Measurements from ENCODE around the gene LZTS2. TPM values are rescaled to one million over a fixed set of nuclear protein-coding genes. Genes with fewer than 3 reads are reported as not detected.

LZTS2 gene
- polyA plus RNA-seq, 2 of the 4 experiments (the other 2 are of a cell fraction), result 13.8 to 35.5 TPM

GRCh38 chr10:100980311-100980710 lies 19.3 kb upstream of the LZTS2 start:
- ChIA-PET POLR2A (no interaction called here), CTCF (interaction anchor here (1.0 to 1.9 kb wide), 6 partner anchors 11 to 38 kb away, joined by 3 to 10 read pairs (median 6); partner anchors contain the start of gene SEMA4G)
- Histone ChIP-seq H3K9me3 (no peaks in the 10 kb centered on the region), H3K27ac (no peak overlapping the region), H3K4me1 (peaks cover 3% of the 10 kb centered on the region; the same call in 2 of the 3 replicates), H3K4me3 (no peak overlapping the region), H3K4me2 (no peak overlapping the region)
- FAIRE-seq (no peak), DNase-seq (ENCODE audit: low read depth in 1 of 2, low spot score in 1 of 2) (no peak), ATAC-seq (no peak)
- TF ChIP-seq SREBF2 (IDR thresholded peaks at IDR 0.05), result no peak
- TF ChIP-seq RCOR1 (IDR thresholded peaks at IDR 0.05; ENCODE audit: low read depth, low read length), result no peak
- TF ChIP-seq MYC (IDR thresholded peaks at IDR 0.05; ENCODE audit: borderline replicate concordance, low read length), result no peak
- TF ChIP-seq KDM1A (IDR thresholded peaks at IDR 0.05; ENCODE audit: low read depth), result no peak
- no peak for TF ChIP-seq RFX5 (IDR thresholded peaks at IDR 0.05)
- no peak for TF ChIP-seq MAX (IDR thresholded peaks at IDR 0.05)
- TF ChIP-seq NR3C1 (IDR thresholded peaks at IDR 0.05), result no peak
- TF ChIP-seq TFCP2L1 (CRISPR knock-in tag; IDR thresholded peaks at IDR 0.05), result no peak
- no peak for TF ChIP-seq HOXB13 (CRISPR knock-in tag; IDR thresholded peaks at IDR 0.05; ENCODE audit: low read depth)
- no peak for TF ChIP-seq HMGXB4 (CRISPR knock-in tag; IDR thresholded peaks at IDR 0.05; ENCODE audit: borderline replicate concordance)
- 68% methylated on average over 2 of the region's 2 CpGs for WGBS (ENCODE audit: missing lambda C conversion rate)

GRCh38 chr10:100980711-100981110 lies 18.9 kb upstream of the LZTS2 start:
- no peak overlapping the region for H3K4me3 ChIP-seq
- ChIA-PET CTCF (interaction anchor here (0.9 to 1.9 kb wide), 8 partner anchors 8 to 38 kb away, joined by 3 to 10 read pairs (median 4); partner anchors contain the start of gene SEMA4G), POLR2A (no interaction called here)
- DNase-seq (ENCODE audit: low read depth in 1 of 2, low spot score in 1 of 2), result no peak
- H3K27ac ChIP-seq, result no peak overlapping the region
- H3K4me1 ChIP-seq, result peaks cover 7% of the 10 kb centered on the region
- WGBS (ENCODE audit: missing lambda C conversion rate), result 100% methylated on average over 7 of the region's 7 CpGs
- no peaks in the 10 kb centered on the region for H3K9me3 ChIP-seq
- no peak for TF ChIP-seq USF2 (IDR thresholded peaks at IDR 0.05)
- no peak for TF ChIP-seq POLR2A (IDR thresholded peaks at IDR 0.05; ENCODE audit: low read length)
- TF ChIP-seq PHF8 (IDR thresholded peaks at IDR 0.05; ENCODE audit: borderline replicate concordance, low read depth), result no peak
- TF ChIP-seq BCL3 (IDR thresholded peaks at IDR 0.05), result no peak
- TF ChIP-seq KDM5A (IDR thresholded peaks at IDR 0.05), result no peak
- TF ChIP-seq CBX2 (IDR thresholded peaks at IDR 0.05; ENCODE audit: borderline replicate concordance, low read depth), result no peak
- no peak for TF ChIP-seq SMC3 (IDR thresholded peaks at IDR 0.05)
- TF ChIP-seq EHMT2 (IDR thresholded peaks at IDR 0.05; ENCODE audit: low read depth), result no peak
- TF ChIP-seq TFCP2L1 (CRISPR knock-in tag; IDR thresholded peaks at IDR 0.05), result no peak
- no peak for TF ChIP-seq HEYL (CRISPR knock-in tag; IDR thresholded peaks at IDR 0.05)
- TF ChIP-seq RARB (CRISPR knock-in tag; IDR thresholded peaks at IDR 0.05), result no peak
- no peak overlapping the region for H3K4me2 ChIP-seq
- FAIRE-seq, result no peak
- ATAC-seq, result no peak

GRCh38 chr10:100981178-100981772 lies 18.3 kb upstream of the LZTS2 start:
- CTCF ChIA-PET, result interaction anchor here (0.9 to 1.9 kb wide), 8 partner anchors 9 to 37 kb away, joined by 3 to 10 read pairs (median 4); partner anchors contain the start of gene SEMA4G
- POLR2A ChIA-PET, result no interaction called here
- H3K4me3 ChIP-seq, result no peak overlapping the region
- TF ChIP-seq HOXB13 (CRISPR knock-in tag; IDR thresholded peaks at IDR 0.05; ENCODE audit: low read depth) (no peak), CTCF (IDR thresholded peaks at IDR 0.05) (no peak), HES2 (IDR thresholded peaks at IDR 0.05) (no peak)
- 49% methylated on average over 5 of the region's 5 CpGs for WGBS (ENCODE audit: missing lambda C conversion rate)
- no peak overlapping the region for H3K27ac ChIP-seq
- no peaks in the 10 kb centered on the region for H3K9me3 ChIP-seq
- ATAC-seq (no peak), FAIRE-seq (no peak), DNase-seq (ENCODE audit: low read depth in 1 of 2, low spot score in 1 of 2) (no peak)
- H3K4me1 ChIP-seq, result peaks cover 12% of the 10 kb centered on the region
- no peak overlapping the region for H3K4me2 ChIP-seq

Data from A549 (cell line).